CD4-positive, alpha-beta T cell treated with Interferon alpha-2 for 1 hour (primary cell): ENCODE results near the gene TNIK.

Experiments used
- DNase-seq, 2 donors: peaks; one replicate each; pipeline ENCODE4 v3.0.0-alpha.2; 2020 to 2022

Gene TNIK

GRCh38 chr3:171459942-171460724, at the start of gene TNIK:
Gene TNIK, minus strand, starts transcription at chr3:171460405. Its CDS starts 342 bp downstream, at chr3:171460063.
- DNase-seq = peak; percentile 90 to 94

- no peak for DNase-seq
These were observed 48.5 kb upstream of the TNIK start for GRCh38 chr3:171508676-171509075.

- no peak for DNase-seq
These were observed 48.0 kb upstream of the TNIK start for GRCh38 chr3:171508206-171508605.

GRCh38 chr3:171506743-171507319, 46.6 kb upstream of the TNIK start:
- no peak for DNase-seq

GRCh38 chr3:171505822-171506333, 45.7 kb upstream of the TNIK start:
- no peak for DNase-seq

- DNase-seq = no peak
These were observed 44.2 kb upstream of the TNIK start for GRCh38 chr3:171504376-171504775.

GRCh38 chr3:171503817-171504216, 43.6 kb upstream of the TNIK start:
- DNase-seq = no peak

GRCh38 chr3:171498921-171499320, 38.7 kb upstream of the TNIK start:
- DNase-seq = no peak

GRCh38 chr3:171497468-171497867, 37.3 kb upstream of the TNIK start:
- DNase-seq = no peak

- DNase-seq = no peak
These were observed 35.2 kb upstream of the TNIK start for GRCh38 chr3:171495413-171495812.

GRCh38 chr3:171494457-171495109, 34.4 kb upstream of the TNIK start:
- peak in 1 of 2 donors; percentile 63 for DNase-seq

GRCh38 chr3:171491361-171491760, 31.2 kb upstream of the TNIK start:
- DNase-seq = peak in 1 of 2 donors; percentile 51

- no peak for DNase-seq
These were observed 30.7 kb upstream of the TNIK start for GRCh38 chr3:171490901-171491300.

- DNase-seq = no peak
These were observed 29.1 kb upstream of the TNIK start for GRCh38 chr3:171489348-171489747.

GRCh38 chr3:171488479-171488878, 28.3 kb upstream of the TNIK start:
- no peak for DNase-seq

- no peak for DNase-seq
These were observed 27.2 kb upstream of the TNIK start for GRCh38 chr3:171487382-171487781.

GRCh38 chr3:171485338-171485737, 25.1 kb upstream of the TNIK start:
- no peak for DNase-seq

- no peak for DNase-seq
These were observed 20.8 kb upstream of the TNIK start for GRCh38 chr3:171481011-171481410.

- peak in 1 of 2 donors; percentile 41 for DNase-seq
These were observed 20.3 kb upstream of the TNIK start for GRCh38 chr3:171480526-171480925.

GRCh38 chr3:171476532-171477102, 16.4 kb upstream of the TNIK start:
- DNase-seq = no peak

- no peak for DNase-seq
These were observed 12.3 kb upstream of the TNIK start for GRCh38 chr3:171472552-171472951.

- DNase-seq = no peak
These were observed 10.6 kb upstream of the TNIK start for GRCh38 chr3:171470714-171471227.

- no peak for DNase-seq
These were observed 9.2 kb upstream of the TNIK start for GRCh38 chr3:171469376-171469775.
